Measurements from ENCODE around the gene SMCO3.
A peak's percentile ranks its signal among the peaks of the same experiment; 100 is the strongest.

The SMCO3 gene

GRCh38 chr12:14814014-14814413 is at the start of gene SMCO3:
Gene SMCO3, minus strand, starts transcription at chr12:14814182. Its CDS starts 7,502 bp downstream, at chr12:14806680.
- no peak for DNase-seq

DNA sequence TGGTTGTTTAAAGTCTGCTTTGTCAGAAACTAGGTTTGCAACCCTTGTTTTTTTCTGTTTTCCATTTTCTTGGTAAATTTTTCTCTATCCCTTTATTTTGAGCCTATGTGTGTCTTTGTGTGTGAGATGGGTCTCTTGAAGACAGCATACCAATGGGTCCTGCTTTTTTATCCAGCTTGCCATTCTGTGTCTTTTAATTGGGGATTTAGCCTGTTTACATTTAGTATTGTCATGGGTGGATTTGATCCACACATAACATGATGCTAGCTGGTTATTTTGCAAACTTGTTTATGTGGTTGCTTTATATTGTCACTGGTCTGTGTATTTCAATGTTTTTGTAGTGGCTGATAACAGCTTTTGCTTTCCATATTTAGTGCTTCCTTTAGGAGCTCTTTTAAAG is 46.5 kb upstream of the SMCO3 start:
- no peak for DNase-seq

- DNase-seq: no peak
These were observed 44.5 kb upstream of the SMCO3 start for GRCh38 chr12:14858513-14858912.

GRCh38 chr12:14854586-14855183 is 40.7 kb upstream of the SMCO3 start:
- no peak for DNase-seq

DNA sequence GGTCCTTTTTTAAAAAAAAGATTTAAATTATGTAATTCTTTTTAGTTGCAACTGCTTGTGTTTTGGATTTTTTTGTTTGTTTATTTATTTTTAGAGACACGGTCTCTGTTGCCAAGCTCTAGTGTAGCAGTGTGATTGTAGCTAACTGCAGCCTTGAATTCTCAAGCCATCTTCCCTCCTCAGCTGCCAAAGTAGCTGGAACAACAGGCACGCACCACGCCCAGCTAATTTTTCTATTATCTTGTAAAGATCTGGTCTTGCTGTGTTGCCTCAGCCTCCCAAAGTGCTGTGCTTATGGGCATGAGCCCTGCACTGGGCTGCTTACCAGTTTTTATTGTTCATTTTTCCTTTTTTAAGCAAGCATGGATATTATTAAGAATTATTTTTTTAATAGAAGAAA is 40.0 kb upstream of the SMCO3 start:
- no peak for DNase-seq

- DNase-seq: no peak
These were observed 38.9 kb upstream of the SMCO3 start for GRCh38 chr12:14852880-14853279.

DNA sequence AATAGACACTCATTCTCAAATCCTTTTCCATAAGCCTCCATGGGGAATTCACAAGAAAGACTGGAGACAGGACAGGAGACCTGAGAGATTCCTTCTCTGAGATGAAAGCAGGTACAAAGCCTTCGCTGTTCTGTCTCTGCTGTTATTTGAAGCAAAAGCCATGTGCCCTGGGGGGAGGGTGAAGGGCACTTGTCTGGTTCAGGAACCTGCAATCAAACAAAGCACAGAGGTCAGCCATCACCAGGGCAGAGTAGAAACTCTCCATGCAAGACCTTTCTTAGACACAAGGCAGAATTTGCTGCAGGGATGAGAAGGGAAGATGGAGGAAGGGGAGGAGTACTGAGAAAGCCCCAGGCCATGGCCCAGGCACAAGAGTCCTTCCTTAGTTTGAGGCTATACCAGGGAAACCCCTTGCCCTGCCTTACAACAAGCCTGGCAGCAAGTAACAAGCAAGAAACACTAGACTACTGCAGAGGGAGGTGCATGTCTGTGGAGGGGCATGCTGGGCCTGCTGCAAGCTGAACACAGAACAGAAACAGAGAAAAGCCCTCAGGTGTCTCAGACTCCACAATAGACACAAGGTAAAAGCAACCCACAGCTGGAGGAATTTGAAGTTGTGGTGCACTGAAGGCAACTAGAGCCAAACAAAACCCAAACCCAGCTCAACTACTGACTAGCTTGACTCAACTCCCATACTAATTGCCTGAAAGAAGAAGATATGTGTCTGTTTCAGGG is 37.1 kb upstream of the SMCO3 start:
- DNase-seq: no peak

- DNase-seq: no peak
These were observed 35.7 kb upstream of the SMCO3 start for GRCh38 chr12:14849661-14850060.

GRCh38 chr12:14846876-14847580 is 33.0 kb upstream of the SMCO3 start:
- DNase-seq: no peak

DNA sequence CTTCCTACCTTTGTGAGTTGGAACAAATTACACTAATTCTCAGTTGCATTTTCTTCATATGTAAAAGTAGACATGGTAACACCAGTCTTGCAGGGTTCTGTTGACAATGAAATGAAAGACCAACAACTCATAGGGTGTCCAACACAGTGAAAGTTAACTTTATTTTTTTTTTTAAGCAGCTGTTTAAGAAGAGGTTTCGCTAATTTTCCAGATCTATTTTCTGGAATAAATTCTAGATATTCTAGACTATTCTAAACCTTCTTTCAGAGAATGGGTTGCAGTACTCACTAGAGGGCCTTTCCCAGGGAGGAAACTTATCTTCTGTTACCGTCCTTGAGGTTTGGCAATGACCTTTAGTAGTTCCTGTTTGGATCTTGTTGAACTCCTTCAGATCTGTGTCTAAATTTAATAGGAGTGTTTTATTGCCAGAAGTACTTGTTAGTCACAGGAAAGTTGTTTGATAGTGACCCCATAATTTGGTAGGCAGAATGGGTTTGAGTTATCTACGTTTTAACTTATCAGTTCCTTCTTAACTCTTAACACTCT is 32.1 kb upstream of the SMCO3 start:
- no peak for DNase-seq

DNA sequence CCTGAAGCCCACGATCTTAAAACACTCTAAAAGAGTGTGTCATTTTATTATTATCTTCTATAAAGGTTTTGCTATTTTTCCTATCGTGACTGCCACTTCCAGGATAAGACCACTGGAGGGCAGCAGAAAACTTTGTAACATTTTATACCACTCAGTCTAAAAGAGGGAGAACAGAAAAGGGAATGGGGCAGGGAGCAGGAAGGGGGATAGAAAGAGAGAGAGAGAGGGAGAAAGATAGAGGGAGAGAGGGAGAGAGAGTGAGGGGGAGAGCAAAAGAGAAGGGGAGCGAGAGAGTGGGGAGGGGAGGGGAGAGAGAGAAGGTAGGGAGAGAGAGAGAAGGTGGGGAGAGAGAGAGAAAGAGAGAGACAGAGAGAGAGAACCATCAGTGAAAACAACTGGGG is 31.4 kb upstream of the SMCO3 start:
- peak; percentile 44 for DNase-seq

GRCh38 chr12:14844401-14844800 is 30.4 kb upstream of the SMCO3 start:
- DNase-seq: no peak

- DNase-seq: no peak
These were observed 29.5 kb upstream of the SMCO3 start, which contains the start of gene ART4 for GRCh38 chr12:14843425-14843887. Gene ART4, minus strand, starts transcription at chr12:14843526. Its CDS starts 413 bp downstream, at chr12:14843113.

DNA sequence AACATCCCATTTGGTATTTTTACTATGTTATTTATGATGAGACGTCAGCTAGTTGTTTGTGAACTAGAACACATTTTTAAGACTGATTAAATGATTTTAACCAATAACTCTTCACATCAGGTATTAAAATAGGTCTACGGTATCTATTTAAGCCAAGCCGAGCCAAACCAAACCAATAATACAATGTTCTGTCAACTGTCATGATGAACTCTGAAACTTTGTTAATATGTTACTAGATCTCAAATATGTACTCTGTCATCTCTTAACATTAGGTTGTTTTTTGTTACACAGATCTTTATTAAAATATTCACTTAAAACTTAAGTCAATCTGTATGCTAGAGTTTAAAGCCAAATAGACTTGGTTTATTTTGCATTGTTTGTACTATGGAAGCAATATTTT is 28.3 kb upstream of the SMCO3 start:
- DNase-seq: no peak

DNA sequence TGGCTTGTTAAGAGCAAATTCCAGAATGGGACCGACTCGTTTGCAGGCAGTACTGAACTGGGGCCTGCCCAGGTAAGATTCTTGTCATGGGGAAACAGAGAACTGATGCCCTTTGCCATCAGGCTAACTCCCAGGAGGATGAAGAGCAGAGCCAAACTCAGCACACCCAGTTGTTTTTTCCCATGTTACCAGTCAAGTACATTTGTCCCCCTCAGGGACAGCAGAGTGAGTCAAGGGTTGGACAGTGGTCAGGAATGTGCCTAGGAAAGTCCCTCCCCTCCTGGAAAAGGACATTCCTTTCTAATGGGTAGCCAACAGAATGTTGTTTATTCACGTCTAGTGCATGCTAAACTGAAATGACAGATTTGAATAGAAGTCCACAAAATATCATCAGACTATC is 27.8 kb upstream of the SMCO3 start:
- no peak for DNase-seq

- DNase-seq: no peak
These were observed 26.6 kb upstream of the SMCO3 start for GRCh38 chr12:14840616-14841015.

DNA sequence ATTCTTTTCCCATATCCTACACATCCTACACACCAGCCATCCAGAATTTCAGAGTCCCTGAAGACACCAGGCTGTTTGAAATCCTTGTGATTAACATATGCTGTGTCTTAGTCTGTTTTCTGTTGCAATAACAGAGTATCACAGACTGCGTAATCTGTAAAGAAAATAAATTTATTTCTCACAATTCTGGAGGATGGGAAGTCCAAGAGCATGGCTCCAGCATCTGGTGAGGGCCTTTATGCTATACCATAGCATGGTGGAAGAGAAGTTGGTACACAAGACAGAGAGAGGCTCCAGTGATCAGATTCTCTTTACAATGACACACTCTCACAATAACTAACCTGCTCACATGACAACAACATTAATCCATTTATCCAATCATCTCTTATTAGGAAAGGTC is 25.3 kb upstream of the SMCO3 start:
- DNase-seq: no peak

GRCh38 chr12:14836336-14837210 is 22.6 kb upstream of the SMCO3 start:
- DNase-seq: no peak

GRCh38 chr12:14834509-14834908 is 20.5 kb upstream of the SMCO3 start:
- no peak for DNase-seq

DNA sequence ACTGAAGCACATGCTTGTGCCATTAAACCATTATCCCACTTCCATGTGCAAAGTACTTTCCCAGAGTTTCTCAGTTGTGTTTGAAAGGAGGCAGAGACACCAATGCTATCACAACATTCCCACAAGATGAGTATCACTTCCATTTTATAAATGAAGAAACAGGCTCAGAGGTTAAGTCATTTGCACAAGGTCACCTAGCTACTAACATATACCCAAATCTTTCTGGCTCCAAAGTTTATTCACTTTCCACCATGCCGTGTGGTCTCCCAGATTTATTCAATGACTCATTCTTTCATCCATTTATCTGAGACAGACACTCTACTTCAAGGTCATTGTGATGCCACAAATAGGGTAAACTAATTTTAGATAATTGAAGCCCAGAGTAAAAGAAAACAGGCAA is 20.0 kb upstream of the SMCO3 start:
- no peak for DNase-seq

- DNase-seq: no peak
These were observed 19.4 kb upstream of the SMCO3 start for GRCh38 chr12:14833336-14833735.

DNA sequence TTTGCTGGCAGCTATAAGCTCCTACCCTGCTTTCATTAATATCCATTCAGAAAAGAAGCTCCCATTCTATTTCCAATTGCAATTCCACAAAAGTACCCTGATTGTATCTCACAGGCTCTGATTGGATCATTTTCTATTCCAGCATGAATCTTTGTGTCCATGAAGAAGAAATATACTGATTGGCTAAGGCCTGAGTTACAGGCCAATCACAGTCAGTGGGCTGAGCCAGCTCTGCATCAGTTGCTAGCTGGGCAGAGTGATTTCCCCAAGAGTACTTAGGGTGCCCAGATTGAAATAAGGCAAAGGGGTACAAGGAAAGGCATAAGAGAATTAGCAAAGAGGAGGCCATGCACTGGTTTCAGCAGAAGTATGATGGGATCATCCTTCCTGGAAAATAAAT is 14.9 kb upstream of the SMCO3 start:
- no peak for DNase-seq

- DNase-seq: no peak
These were observed 13.1 kb upstream of the SMCO3 start for GRCh38 chr12:14827043-14827442.
